ENCODE data around the gene COL11A2.
A peak's percentile ranks its signal among the peaks of the same experiment; 100 is the strongest.

The COL11A2 gene

GRCh38 chr6:33206027-33206863 is 14.0 kb upstream of the COL11A2 start:
- DNase-seq, result no peak

DNA sequence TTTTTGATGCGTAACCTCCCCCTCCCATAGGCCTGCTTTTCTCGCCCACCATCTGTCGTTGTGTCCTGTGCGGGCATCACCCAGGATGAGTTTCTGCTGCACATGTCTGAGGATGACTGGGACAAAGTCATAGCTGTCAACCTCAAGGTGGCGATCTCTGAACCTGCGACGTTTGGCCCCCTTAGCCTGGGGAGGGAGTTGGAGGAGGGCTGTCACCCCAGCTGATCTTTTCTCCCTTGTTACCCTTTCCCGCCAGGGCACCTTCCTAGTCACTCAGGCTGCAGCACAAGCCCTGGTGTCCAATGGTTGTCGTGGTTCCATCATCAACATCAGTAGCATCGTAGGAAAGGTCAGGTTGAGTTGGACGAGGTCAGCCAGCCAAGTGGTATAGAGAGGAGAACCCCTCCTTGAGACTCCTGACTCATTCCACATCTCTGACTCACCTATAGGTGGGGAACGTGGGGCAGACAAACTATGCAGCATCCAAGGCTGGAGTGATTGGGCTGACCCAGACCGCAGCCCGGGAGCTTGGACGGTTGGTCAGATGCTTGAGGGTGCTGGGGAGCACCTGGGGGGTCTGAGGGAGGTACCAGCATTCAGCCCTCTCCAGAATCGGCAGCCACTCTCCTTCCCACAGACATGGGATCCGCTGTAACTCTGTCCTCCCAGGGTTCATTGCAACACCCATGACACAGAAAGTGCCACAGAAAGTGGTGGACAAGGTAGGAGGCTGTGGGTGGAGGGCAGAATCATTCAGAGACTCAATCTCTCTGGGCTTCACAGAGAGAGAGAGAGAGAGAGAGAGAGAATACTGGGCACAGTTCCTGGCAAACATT is 13.1 kb upstream of the COL11A2 start:
- DNase-seq, result peak; percentile 79

DNA sequence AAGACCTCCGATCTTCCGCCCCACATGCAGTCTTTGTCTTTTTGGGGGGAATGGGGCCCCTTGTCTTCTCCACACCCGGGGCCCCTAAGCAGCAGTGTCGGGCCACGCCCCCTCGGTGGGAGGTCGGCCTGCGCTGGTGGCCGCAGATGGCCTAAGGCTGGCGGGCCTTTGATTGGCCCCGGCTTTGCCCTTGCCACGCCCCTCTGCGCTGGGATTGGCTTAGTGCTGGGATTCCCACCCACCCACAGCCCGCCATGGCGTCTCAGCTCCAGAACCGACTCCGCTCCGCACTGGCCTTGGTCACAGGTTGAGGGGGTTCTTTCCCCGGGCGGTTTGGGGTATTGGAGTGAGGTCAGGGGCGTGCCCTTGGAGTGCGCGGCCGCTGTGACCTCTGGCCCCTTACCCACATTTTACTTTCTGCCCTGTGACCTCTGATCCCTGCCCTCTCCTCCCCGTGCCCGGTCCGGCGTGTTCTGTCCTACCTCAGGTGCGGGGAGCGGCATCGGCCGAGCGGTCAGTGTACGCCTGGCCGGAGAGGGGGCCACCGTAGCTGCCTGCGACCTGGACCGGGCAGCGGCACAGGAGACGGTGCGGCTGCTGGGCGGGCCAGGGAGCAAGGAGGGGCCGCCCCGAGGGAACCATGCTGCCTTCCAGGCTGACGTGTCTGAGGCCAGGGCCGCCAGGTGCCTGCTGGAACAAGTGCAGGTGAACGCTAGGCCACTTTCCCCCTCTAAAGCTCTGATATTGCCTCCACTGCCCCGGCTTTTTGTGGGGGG is 12.3 kb upstream of the COL11A2 start, which contains the start of gene HSD17B8:
HSD17B8 (plus strand) TSS at position 241 of the 776 bp plus-strand sequence; CDS start at position 255, 14 bp downstream.
- peak; percentile 96 for DNase-seq

DNA sequence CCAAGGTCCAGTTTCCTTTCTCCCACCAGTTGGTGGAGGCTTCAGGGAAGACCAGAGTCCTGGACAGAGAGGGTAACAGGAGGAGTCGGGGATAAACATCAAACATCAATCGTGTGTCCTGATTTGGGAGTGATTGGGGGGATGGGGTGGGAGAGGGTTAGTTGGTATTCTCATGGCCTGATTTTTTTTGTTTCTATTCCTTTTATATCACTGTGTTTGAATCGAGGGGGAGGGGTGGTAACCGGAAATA is 11.8 kb upstream of the COL11A2 start:
- DNase-seq, result no peak

DNA sequence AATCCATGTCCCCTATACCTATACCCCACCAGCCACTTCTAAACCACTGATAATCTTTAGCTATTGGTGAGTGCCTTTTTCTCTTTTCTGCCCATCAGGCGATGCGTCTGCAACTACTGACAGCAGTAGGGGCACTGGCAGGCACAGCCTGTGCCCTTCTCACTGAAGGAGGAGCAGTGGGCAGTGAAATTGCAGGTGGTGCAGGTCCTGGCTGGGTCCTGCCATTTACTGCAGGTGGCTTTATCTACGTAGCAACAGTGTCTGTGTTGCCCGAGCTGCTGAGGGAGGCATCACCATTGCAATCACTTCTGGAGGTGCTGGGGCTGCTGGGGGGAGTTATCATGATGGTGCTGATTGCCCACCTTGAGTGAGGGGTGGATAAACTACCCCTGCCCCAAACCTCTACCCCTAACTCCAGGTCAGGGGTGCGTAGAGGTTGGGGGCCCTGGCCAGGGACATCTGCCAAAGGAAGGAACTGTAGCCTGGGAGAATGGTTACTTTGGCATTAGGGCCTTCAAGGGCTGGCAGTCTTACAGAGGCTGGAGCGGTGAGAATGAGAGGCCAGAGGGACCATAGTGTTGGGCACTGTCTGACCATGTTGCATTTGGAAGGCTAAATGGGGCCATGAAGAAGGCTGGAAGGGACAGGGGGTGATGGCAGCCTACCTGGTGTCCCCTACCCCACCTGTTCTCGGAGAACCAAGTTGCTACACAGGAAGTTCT is 11.3 kb upstream of the COL11A2 start:
- no peak for DNase-seq

DNA sequence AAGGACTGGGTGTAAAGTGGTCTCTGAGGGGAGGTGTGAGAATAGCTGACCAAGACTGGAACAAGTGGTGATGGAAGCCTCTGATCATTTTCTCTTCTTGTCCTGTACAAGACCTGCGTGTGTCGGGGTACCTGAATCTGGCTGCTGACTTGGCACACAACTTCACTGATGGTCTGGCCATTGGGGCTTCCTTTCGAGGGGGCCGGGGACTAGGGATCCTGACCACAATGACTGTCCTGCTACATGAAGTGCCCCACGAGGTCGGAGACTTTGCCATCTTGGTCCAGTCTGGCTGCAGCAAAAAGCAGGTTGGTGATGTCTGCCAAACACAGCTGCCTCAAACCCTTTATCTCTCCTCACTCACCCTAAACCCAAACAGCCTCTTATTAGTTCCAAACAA is 10.5 kb upstream of the COL11A2 start:
- DNase-seq, result no peak

DNA sequence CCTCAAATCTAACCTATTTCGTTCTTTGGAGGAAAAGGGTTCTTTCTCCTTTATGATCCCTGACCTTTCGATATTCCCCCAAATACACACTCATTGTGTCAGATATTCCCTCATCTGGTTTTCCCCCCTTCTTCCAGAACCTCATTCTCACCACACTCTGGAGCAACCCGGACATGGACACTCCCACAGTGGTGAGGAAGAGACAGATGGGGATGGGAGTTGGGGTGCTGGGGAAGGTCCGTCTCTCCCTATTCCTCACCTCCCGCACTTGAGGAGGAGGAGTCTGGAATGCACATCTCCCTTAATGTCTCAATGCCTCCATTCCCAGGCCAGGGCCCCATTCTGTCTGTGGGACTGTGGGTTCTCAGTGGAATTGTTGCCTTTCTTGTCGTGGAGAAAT is 9.7 kb upstream of the COL11A2 start:
- no peak for DNase-seq

DNA sequence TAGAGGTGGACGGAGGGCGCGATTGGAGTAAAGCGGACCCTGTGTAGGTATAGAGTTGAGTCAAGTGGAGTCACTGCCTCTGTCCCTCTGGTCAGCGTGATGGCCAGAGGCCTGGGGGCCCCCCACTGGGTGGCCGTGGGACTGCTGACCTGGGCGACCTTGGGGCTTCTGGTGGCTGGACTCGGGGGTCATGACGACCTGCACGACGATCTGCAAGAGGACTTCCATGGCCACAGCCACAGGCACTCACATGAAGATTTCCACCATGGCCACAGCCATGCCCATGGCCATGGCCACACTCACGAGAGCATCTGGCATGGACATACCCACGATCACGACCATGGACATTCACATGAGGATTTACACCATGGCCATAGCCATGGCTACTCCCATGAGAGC is 8.9 kb upstream of the COL11A2 start:
- no peak for DNase-seq

DNA sequence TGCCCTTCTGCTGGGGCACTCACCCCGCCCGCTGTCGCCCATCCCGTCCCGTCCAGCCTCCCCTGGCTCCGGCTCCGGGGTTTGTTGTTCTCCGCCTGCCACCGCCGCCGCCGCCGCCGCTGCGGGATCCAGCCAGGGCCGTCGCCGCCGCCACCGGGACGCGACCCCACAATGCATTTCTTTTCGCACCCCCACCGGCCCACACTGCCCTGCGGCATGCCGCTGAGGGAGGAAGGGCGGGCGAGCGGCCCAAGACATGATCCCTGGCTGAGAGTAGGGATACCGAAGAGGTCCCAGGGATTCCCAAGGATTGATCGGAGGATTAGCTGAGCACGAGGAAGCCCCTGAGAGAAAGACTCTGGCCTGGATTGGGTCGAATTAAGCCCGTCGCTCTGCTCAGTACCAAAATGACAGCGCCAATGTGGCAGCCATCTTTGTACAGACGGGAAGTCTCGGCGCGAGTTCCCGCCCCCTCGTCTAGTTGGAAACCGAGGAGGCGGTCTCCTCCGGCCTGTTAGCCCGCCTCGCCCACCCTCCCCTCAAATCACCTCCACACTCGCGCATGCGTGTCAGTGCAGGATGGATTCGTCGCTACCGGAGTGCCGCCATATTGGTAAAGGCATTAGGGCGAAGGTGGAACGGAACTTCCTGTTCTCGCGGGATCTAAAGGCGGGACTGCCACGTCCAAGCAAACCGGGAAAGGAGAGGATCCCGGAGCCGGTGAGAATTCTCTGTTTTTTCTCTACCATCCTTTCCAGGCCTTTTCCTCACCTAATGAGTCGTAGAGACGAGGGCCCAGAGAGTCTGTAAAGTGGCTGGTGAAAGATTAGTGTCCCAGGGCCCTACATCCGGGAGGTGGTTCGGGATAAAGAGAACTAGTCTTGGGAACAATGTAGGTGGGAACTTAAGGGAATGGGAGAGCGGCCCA is 8.2 kb upstream of the COL11A2 start, which contains the start of the genes RXRB and SLC39A7:
RXRB (minus strand) TSS at position 447 of the 928 bp plus-strand sequence; CDS start at position 258, 189 bp downstream.
SLC39A7 (plus strand) TSS at position 649 of the 928 bp plus-strand sequence. CDS start 379 bp downstream, outside the sequence.
- peak; percentile 99 for DNase-seq

GRCh38 chr6:33199687-33200218 is 7.5 kb upstream of the COL11A2 start:
- peak; percentile 86 for DNase-seq

GRCh38 chr6:33198853-33199436 is 6.7 kb upstream of the COL11A2 start:
- no peak for DNase-seq

DNA sequence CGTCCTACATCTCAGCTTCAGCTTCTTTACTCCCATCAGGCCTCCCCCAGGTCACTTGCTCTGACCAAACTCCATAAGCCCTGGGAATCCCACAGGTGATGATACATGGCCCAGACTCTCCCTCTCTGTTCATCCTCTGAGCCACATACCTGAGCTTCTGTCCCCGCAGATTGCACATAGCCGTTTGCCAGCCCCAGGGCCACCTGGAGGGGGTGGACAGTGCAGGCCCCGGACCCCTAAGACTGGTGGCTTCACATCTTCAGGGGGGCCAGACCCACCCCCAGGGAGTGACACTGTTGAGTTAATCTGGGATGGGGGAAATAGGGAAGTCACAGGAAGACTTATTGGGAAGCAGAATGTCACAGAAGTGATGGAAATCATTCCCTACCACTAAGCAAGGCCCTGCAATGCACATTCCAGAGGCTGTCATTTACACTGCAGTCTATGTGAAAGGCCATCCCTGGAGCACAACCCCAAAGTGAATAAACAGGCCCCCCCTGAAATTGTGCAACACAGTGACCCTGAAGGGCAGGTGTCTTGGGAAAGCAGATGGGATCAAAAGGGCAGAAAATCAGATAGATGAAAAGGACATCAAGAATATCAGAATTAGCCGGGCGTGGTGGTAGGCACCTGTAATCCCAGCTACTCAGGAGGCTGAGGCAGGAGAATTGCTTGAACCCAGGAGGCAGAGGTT is 6.0 kb upstream of the COL11A2 start:
- DNase-seq, result no peak

DNA sequence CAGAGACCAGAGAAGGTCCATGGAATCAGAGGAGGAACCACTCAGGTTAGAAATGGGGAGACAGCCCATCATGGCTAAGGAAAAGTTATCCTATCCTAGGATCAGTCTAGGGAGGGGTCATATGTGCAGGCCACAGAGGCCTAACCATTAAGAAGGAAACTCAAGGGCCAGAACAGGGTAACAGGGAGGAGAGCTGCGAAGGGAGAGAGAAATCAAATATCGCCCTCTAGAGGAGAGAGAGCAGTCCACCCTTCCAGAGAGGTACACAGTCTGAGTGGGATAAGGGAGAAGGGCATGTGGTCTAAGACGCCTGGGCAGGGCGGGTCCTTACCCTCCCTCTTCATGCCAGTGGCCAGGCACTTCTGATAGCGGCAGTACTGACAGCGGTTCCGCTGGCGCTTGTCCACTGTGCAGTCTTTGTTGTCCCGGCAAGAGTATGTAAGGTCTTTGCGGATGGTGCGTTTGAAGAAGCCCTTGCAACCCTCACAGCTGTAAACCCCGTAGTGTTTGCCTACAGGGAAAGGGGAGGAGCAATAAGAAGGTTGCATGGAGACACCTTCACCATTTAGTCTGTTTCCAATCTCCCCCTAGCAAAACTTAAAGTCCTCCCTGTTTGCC is 5.3 kb upstream of the COL11A2 start:
- DNase-seq, result peak; percentile 73

DNA sequence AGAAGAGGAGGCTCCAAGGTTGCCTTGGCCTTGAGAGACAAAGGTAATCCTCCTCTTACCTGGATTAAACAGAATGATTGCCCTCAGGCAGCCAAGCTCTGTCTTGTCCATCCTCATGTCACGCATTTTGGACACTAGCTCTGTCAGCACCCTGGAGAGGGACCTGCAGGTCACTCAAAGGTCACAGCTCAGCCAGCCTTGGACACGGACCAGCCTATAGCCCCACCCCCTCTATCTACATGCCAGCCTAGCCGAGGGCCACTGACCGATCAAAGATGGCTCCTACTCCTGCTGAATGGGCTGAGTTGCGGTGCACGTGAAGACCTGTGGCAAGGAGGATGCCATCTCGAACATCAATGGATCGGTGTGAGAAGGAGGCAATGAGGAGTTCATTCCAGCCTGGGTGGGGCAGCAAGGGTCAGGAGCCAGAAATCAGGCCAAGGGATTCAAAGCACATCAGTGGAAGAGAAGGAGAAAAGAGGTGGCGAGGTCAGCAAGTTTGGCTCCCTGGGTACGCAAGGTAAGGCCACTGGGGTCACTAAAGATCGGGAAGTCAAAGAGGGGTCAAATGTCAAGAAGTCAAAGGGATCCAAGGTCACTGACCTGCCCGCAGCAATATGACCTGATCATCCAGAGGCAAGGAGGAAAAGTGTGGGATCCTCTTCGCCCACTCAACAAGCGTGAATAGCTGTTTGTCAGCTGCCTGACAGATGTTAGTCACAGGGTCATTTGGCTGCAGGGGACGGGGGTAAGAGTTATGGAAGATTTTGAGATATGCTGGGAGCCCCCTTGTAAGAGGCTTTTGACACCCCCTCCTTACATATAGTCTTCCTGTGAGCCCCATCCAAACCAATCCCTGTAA is 3.3 kb upstream of the COL11A2 start:
- DNase-seq, result no peak

DNA sequence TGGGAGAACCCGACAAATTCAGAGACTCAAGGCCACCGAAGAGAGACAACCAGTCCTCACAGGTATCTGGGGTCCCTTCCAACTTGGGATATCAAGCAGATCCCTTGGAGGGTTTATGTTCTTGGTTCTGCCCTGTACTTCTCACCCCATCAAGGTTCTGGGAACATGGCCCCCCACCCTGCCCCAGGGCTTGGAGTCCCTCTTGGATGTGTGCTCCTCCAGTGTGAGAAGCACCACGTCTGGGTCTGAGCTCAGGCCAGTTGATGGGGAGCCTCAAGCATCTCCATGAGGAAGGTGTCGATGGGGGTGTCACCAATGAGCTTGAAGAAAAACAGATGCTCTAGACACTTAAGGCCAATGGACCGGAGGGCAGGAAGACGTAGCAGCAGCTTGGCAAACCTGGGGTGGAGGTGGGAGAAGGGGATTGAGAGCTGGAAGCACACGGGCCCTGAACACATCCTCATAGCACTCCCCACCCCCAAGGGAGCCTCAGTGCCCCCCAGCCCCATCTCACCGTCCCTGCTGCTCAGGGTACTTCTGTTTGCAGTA is 2.2 kb upstream of the COL11A2 start:
- DNase-seq, result no peak

- DNase-seq, result no peak
Observed at GRCh38 chr6:33193619-33194018, 1.4 kb upstream of the COL11A2 start.

GRCh38 chr6:33192671-33193602 is 670 bp upstream of the COL11A2 start:
- no peak for DNase-seq
